Activated CD4-positive, alpha-beta T cell treated with anti-CD3 and anti-CD28 coated beads, Interleukin-2, amount 50 U/mL, for 24 hours (primary cell): ENCODE measurements around the gene PPDPF.
A peak's percentile ranks its signal among the peaks of the same experiment; 100 is the strongest.

Experiments
- DNase-seq, 2 donors: peaks; one replicate each; pipeline ENCODE4 v3.0.0-alpha.2; 2020; ENCODE audit warnings: low read depth in 1 of 2, low spot score in 1 of 2

The PPDPF gene

GRCh38 chr20:63519668-63520503, 679 bp upstream of the PPDPF start:
- no peak for DNase-seq

- DNase-seq, result peak in 1 of 2 donors; percentile 50
Observed at GRCh38 chr20:63520934-63521601, 503 bp downstream of the PPDPF start.

GRCh38 chr20:63521602-63522001, 1.0 kb downstream of the PPDPF start:
- DNase-seq, result no peak

- DNase-seq, result no peak
Observed at GRCh38 chr20:63522091-63522868, 1.7 kb downstream of the PPDPF start.

- DNase-seq, result no peak
Observed at GRCh38 chr20:63522981-63523611, 2.5 kb downstream of the PPDPF start.

- no peak for DNase-seq
Observed at GRCh38 chr20:63525185-63525584, 4.6 kb downstream of the PPDPF start.

- DNase-seq, result no peak
Observed at GRCh38 chr20:63525971-63526370, 5.4 kb downstream of the PPDPF start.

GRCh38 chr20:63527184-63527583, 6.6 kb downstream of the PPDPF start:
- DNase-seq, result no peak

GRCh38 chr20:63529180-63529860, 8.8 kb downstream of the PPDPF start:
- no peak for DNase-seq

GRCh38 chr20:63529861-63530787, 9.6 kb downstream of the PPDPF start:
- DNase-seq, result no peak

- DNase-seq, result no peak
Observed at GRCh38 chr20:63530788-63531160, 10.2 kb downstream of the PPDPF start.

- no peak for DNase-seq
Observed at GRCh38 chr20:63531686-63532448, 11.3 kb downstream of the PPDPF start.

GRCh38 chr20:63532449-63532971, 11.9 kb downstream of the PPDPF start:
- no peak for DNase-seq

GRCh38 chr20:63533388-63533787, 12.8 kb downstream of the PPDPF start:
- no peak for DNase-seq

- no peak for DNase-seq
Observed at GRCh38 chr20:63533871-63534393, 13.4 kb downstream of the PPDPF start.

- DNase-seq, result no peak
Observed at GRCh38 chr20:63534427-63534830, 13.9 kb downstream of the PPDPF start.

- DNase-seq, result no peak
Observed at GRCh38 chr20:63534831-63535651, 14.5 kb downstream of the PPDPF start.
